ENCODE results near the gene JMJD8. TPM values are rescaled to one million over a fixed set of nuclear protein-coding genes. Genes with fewer than 3 reads are reported as not detected.
A peak's percentile ranks its signal among the peaks of the same experiment; 100 is the strongest.

Gene JMJD8
- total RNA-seq, 1 donor from 2014 or later, result 57.6 TPM

DNA sequence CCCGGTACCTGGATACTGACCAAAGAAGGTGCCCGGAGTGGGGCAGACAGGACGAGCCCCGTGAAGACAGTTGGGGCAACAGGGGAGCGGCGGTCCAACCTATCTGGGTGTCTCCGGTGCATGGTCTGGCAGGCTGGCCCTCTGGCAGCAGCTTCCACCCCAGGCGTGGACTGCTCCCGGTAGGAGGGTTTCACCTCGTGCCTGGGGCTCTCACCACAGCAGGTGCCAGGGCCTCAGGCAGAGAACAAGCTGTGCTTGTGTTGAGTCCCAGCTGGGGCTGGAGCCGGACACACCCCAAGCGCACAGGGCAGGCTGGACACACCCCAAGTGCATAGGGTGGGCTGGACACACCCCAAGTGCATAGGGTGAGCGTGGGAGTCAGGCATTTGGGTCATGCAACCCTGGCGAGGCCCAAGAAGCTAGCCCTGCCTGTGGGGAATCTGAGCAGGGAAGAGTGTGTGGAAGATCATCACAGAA lies 23.0 kb upstream of the JMJD8 start:
- DNase-seq (ENCODE audit: extremely low spot score, unreplicated experiment), result no peak
- H3K9me3 Mint-ChIP-seq (ENCODE audit: unreplicated experiment), result no peaks in the 10 kb centered on the region
- peaks cover 27% of the 10 kb centered on the region for H3K4me1 Mint-ChIP-seq (ENCODE audit: unreplicated experiment)
- TF ChIP-seq, protein P1, sequence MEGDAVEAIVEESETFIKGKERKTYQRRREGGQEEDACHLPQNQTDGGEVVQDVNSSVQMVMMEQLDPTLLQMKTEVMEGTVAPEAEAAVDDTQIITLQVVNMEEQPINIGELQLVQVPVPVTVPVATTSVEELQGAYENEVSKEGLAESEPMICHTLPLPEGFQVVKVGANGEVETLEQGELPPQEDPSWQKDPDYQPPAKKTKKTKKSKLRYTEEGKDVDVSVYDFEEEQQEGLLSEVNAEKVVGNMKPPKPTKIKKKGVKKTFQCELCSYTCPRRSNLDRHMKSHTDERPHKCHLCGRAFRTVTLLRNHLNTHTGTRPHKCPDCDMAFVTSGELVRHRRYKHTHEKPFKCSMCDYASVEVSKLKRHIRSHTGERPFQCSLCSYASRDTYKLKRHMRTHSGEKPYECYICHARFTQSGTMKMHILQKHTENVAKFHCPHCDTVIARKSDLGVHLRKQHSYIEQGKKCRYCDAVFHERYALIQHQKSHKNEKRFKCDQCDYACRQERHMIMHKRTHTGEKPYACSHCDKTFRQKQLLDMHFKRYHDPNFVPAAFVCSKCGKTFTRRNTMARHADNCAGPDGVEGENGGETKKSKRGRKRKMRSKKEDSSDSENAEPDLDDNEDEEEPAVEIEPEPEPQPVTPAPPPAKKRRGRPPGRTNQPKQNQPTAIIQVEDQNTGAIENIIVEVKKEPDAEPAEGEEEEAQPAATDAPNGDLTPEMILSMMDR (IDR thresholded peaks at IDR 0.05), result no peak
- H3K4me3 Mint-ChIP-seq (ENCODE audit: unreplicated experiment), result no peak overlapping the region
- no peaks in the 10 kb centered on the region for H3K36me3 Mint-ChIP-seq (ENCODE audit: unreplicated experiment)
- H3K27me3 Mint-ChIP-seq (ENCODE audit: unreplicated experiment), result peaks cover 35% of the 10 kb centered on the region
- no peak overlapping the region for H3K27ac Mint-ChIP-seq (ENCODE audit: unreplicated experiment)

DNA sequence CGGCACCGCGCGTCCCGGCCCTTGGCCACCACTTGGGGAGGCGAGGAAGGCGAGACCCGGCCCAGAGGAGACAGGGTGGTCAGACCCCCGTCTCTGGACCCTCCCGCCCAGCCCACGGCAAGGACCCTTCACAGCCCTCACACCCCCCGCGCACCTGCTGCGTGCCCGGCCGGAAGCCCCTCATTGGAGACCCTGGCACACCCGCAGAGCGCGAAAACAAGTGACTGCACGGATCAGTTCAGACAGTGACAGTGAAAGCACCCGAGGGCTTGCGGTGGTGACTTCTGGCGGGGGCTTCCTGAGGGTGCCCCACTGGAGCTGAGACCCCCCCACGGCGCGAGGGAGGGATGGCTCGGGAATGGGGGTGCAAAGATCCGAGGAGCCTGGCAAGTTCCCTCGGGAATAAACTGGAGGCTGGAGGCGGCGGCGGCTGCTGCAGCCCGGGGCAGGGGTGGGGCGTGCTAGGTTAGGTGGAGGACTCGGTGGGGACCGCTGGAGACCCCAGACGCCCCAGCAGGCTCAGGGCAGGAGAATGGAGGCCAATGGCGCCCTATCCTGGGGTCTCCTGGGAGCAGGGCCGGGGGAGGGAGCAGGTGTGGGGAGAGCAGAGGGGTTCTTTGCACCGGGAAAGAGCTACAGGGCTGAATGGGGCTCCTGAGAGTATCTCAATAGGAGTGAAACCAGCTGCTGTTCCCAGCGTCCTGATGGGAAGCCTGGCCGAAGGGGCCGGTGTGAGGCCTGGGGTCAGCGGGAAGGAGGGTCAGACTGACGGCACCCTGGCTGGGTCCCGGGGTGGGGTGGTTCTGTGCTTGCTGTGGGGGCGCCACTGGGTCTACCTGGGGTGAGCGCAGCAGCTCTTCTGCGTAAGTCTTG lies 22.3 kb upstream of the JMJD8 start:
- Mint-ChIP-seq H3K9me3 (ENCODE audit: unreplicated experiment) (no peaks in the 10 kb centered on the region), H3K4me1 (ENCODE audit: unreplicated experiment) (peaks cover 24% of the 10 kb centered on the region), H3K36me3 (ENCODE audit: unreplicated experiment) (no peaks in the 10 kb centered on the region), H3K27ac (ENCODE audit: unreplicated experiment) (no peak overlapping the region), H3K27me3 (ENCODE audit: unreplicated experiment) (peaks cover 41% of the 10 kb centered on the region), H3K4me3 (ENCODE audit: unreplicated experiment) (peak overlapping the region; percentile 47)
- no peak for DNase-seq (ENCODE audit: extremely low spot score, unreplicated experiment)
- TF ChIP-seq, protein P1 (IDR thresholded peaks at IDR 0.05), result no peak

DNA sequence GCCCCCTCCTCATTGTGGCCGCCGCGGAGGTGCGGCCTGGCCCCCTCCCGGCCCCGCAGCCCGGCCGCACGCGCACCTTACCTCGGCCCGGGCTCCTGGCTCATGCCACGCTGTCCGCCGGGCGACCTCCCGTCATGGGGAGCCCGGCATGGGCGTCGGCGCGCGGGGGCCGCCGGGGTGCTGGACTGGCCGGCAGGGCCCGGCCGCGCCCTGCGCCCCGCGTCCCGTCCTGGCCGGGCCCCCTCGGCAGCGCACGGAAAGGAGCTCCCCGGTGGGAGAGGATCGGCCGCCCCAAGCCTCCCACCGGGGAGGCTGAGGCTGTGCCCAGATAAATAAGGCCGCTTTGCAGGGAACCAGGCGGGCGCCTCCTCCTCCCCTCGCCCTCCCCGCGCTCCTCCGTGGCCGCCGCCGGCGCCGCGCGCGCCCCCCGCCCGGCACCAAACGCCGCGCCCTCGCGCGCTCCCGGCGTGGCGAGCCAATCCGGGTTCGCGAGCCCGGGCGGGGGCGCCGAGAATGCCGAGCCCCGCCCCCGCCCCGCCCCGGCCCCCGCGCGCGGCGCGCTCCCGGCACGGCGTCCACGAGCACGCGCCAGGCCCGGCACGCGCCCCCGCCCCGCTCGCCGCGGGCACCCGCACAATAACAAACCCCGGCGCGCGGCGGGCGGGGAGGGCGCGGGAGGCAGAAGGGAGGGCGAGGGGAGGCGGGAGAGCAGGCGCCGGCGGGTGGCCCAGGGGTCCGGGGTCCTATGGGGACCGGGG lies 21.5 kb upstream of the JMJD8 start, which contains the start of gene FBXL16:
FBXL16 (minus strand) TSS at position 371 of the 758 bp plus-strand sequence. CDS start 8,396 bp downstream, outside the sequence.
- no peak within 1 kb of the TSS for H3K27ac Mint-ChIP-seq (ENCODE audit: unreplicated experiment)
- TF ChIP-seq, protein P1 (IDR thresholded peaks at IDR 0.05), result no peak
- H3K4me3 Mint-ChIP-seq (ENCODE audit: unreplicated experiment), result peak within 1 kb of the TSS; percentile 47
- DNase-seq (ENCODE audit: extremely low spot score, unreplicated experiment), result no peak
- H3K9me3 Mint-ChIP-seq (ENCODE audit: unreplicated experiment), result no peaks in the 10 kb centered on the region
- peaks cover 44% of the 10 kb centered on the region for H3K27me3 Mint-ChIP-seq (ENCODE audit: unreplicated experiment)
- H3K4me1 Mint-ChIP-seq (ENCODE audit: unreplicated experiment), result peaks cover 20% of the 10 kb centered on the region
- H3K36me3 Mint-ChIP-seq (ENCODE audit: unreplicated experiment), result no peaks in the 10 kb centered on the region

DNA sequence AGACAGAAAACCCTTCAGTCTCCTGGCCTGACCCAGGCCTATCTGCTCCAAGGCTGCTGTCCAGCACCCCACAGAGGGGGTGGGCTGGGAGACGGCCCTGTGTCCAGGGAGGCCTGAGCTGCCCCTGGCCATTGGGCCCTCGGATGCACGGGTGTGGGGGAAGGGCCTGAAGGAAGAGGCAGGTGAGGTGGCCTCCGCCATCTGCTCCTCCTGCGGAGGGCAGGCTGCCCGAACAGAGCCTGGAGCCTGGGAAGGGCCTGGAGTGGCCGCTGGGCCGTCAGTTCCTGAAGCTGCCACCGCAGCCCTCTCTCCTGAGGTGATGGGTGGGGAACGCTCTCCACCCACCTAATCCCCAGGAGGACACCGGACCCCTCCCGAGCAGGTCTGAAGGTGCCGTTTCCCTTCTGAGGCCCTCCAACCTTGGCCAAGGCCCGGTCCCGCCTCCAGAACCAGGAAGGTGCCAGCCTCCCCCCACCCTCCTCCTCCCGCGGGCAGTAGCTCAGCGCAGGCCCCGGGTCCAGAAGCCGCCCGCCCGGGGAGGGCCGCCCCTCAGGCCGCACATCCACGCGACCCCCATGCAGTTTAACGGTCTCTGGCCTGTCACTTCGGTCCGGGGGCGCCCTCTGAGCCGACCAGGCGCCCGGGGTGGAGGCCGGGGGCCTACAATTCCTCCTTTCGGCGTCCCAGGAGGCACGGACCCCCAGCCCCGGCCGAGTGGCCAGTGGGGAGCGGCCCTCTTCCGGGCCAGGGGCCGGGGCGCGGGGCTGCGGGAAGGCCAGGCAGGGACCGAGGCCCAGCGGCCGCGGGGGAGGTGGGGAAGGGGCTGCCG lies 20.6 kb upstream of the JMJD8 start:
- peaks cover 14% of the 10 kb centered on the region for H3K4me1 Mint-ChIP-seq (ENCODE audit: unreplicated experiment)
- TF ChIP-seq, protein P1 (IDR thresholded peaks at IDR 0.05), result no peak
- no peak overlapping the region for H3K27ac Mint-ChIP-seq (ENCODE audit: unreplicated experiment)
- H3K9me3 Mint-ChIP-seq (ENCODE audit: unreplicated experiment), result no peaks in the 10 kb centered on the region
- no peak overlapping the region for H3K4me3 Mint-ChIP-seq (ENCODE audit: unreplicated experiment)
- H3K27me3 Mint-ChIP-seq (ENCODE audit: unreplicated experiment), result peaks cover 45% of the 10 kb centered on the region
- DNase-seq (ENCODE audit: extremely low spot score, unreplicated experiment), result no peak
- no peaks in the 10 kb centered on the region for H3K36me3 Mint-ChIP-seq (ENCODE audit: unreplicated experiment)

All from osteocyte (in vitro differentiated cells).